K562 (cell line): Measurements from ENCODE around the gene FAM219A. TPM values are rescaled to one million over a fixed set of nuclear protein-coding genes. Genes with fewer than 3 reads are reported as not detected.

ENCODE experiments used
- ATAC-seq: fragments of 200-7000 bp; cut with Tn5 transposase; 3 replicates; pipeline ENCODE4 v1.9.1; 2020; ENCODE audit warnings: moderate library complexity
- BruUV-seq: library from RNA; stranded (reverse); fragments of 400-500 nt; replicated peaks from 2 replicates; lab custom pipeline; 2021; lab: Mats Ljungman, UMichigan
- CTCF ChIA-PET: fragments of 300-600 bp; formaldehyde crosslinking; extraction: SDS; loops from one replicate; lab custom pipeline; 2021; ENCODE audit warnings: low intra/inter-chr PET ratio; lab: Yijun Ruan, JAX
- POLR2A ChIA-PET: fragments of 300-600, 350-650 bp; sonication (Branson Sonifier 250); formaldehyde crosslinking; extraction: SDS; loops from one replicate; lab custom pipeline; 2021; ENCODE audit warnings: antibody characterized with exemption, inconsistent platforms; lab: Yijun Ruan, JAX
- DNase-seq, 4 experiments: peaks; one replicate each; pipeline versions ENCODE4 v3.0.0 to v3.0.0-alpha.2; 2011 to 2018; ENCODE audit warnings: low spot score in 3 of 4, mixed read lengths in 3 of 4; ENCODE audit errors: extremely low read depth in 1 of 4
- FAIRE-seq: peaks from 2 replicates; lab custom pipeline; 2011; peaks lifted over from hg19 to GRCh38; lab: Jason Lieb, UNC
- H2AFZ ChIP-seq: 2 replicates; pipeline ENCODE4 v1.6.0; 2011; ENCODE audit warnings: low read depth, low read length, control low read depth, inconsistent platforms
- H3K27ac ChIP-seq: fragments of 200-600 bp; 3 replicates; pipeline ENCODE4 v1.8.0; 2011; ENCODE audit warnings: low read depth, mild to moderate bottlenecking, control low read depth, inconsistent platforms, low read length, moderate library complexity, mixed read lengths; ENCODE audit errors: extremely low read depth
- H3K27me3 ChIP-seq, 2 experiments: fragments of 300-600 bp in 1 of 2; 2 replicates in 1 of 2; 3 replicates in 1 of 2; pipeline versions ENCODE4 v1.6.0 to v1.8.0; 2011; ENCODE audit warnings: inconsistent platforms in 2 of 2, low read length in 2 of 2, mild to moderate bottlenecking in 1 of 2, mixed read lengths in 1 of 2, moderate library complexity in 1 of 2; ENCODE audit not compliant: control insufficient read depth in 2 of 2, insufficient read depth in 2 of 2
- H3K36me3 ChIP-seq: fragments of 300-600 bp; 3 replicates; pipeline ENCODE4 v1.8.0; 2011; ENCODE audit warnings: mild to moderate bottlenecking, low read length, inconsistent platforms; ENCODE audit not compliant: control insufficient read depth, insufficient read depth
- H3K4me1 ChIP-seq, 2 experiments: fragments of 200-600 bp in 1 of 2; replicated peaks in 1 of 2; 2 replicates in 1 of 2; 3 replicates in 1 of 2; pipeline versions ENCODE4 v1.5.1 to v1.8.0; 2011; ENCODE audit warnings: inconsistent platforms in 2 of 2, low read length in 2 of 2, mild to moderate bottlenecking in 1 of 2, mixed read lengths in 1 of 2, moderate library complexity in 1 of 2; ENCODE audit not compliant: control insufficient read depth in 2 of 2, insufficient read depth in 2 of 2
- H3K4me2 ChIP-seq: 2 replicates; pipeline ENCODE4 v1.6.1; 2011; ENCODE audit warnings: low read length, control low read depth, inconsistent platforms, mixed read lengths; ENCODE audit not compliant: insufficient read depth
- H3K4me3 ChIP-seq: fragments of 200-600 bp; sonication (generic), shearing (Covaris generic); 2 replicates; pipeline ENCODE4 v1.5.1; 2016; ENCODE audit warnings: control low read depth, inconsistent platforms
- H3K79me2 ChIP-seq: fragments of 200-600 bp; 3 replicates; pipeline ENCODE4 v1.8.0; 2011; ENCODE audit warnings: low read length, inconsistent platforms; ENCODE audit not compliant: control insufficient read depth, insufficient read depth
- H3K9ac ChIP-seq, 2 experiments: 2 replicates each; pipeline versions ENCODE4 v1.6.0 to v1.6.1; 2011; ENCODE audit warnings: low read depth in 2 of 2, low read length in 2 of 2, control low read depth in 1 of 2, inconsistent platforms in 1 of 2, mild to moderate bottlenecking in 1 of 2, mixed read lengths in 1 of 2; ENCODE audit not compliant: insufficient read depth in 1 of 2
- H3K9me1 ChIP-seq: one replicate; pipeline ENCODE4 v1.6.0; 2011; ENCODE audit warnings: inconsistent platforms, mild to moderate bottlenecking, low read length, moderate library complexity; ENCODE audit not compliant: control insufficient read depth, insufficient read depth
- H3K9me3 ChIP-seq: replicated peaks from 2 replicates; pipeline ENCODE4 v1.5.1; 2011; ENCODE audit warnings: low read depth, low read length, inconsistent platforms; ENCODE audit not compliant: control insufficient read depth, insufficient read depth
- H4K20me1 ChIP-seq: replicated peaks from 2 replicates; pipeline ENCODE4 v1.6.1; 2011; ENCODE audit warnings: low read length, inconsistent platforms, mixed read lengths; ENCODE audit not compliant: control insufficient read depth, insufficient read depth
- CHAMP1 ChIP-seq: fragments of 450-650 bp; IDR thresholded peaks from 2 replicates; pipeline ENCODE4 v1.6.1; 2016; ENCODE audit warnings: mild to moderate bottlenecking
- ELK3 ChIP-seq: fragments of 450-650 bp; formaldehyde crosslinking; IDR thresholded peaks from 2 replicates; pipeline ENCODE4 v1.4.0; 2020; ENCODE audit warnings: mild to moderate bottlenecking
- HMGXB4 ChIP-seq: sonication (generic); formaldehyde crosslinking; IDR thresholded peaks from 2 replicates; pipeline ENCODE4 v1.8.1; 2023; ENCODE audit warnings: mild to moderate bottlenecking, missing genetic modification reagents
- HNRNPUL1 ChIP-seq: fragments of 200-400 bp; formaldehyde crosslinking; IDR thresholded peaks from 2 replicates; pipeline ENCODE4 v1.6.1; 2017; ENCODE audit warnings: low read length
- NCOA1 ChIP-seq: fragments of 450-650 bp; IDR thresholded peaks from 2 replicates; pipeline ENCODE4 v1.6.1; 2016; ENCODE audit warnings: low read depth
- POLR3G ChIP-seq: IDR thresholded peaks from 2 replicates; pipeline ENCODE4 v1.6.1; 2011; ENCODE audit not compliant: insufficient read length, insufficient replicate concordance; ENCODE audit errors: extremely low read depth
- SAP30 ChIP-seq: fragments of 200-600 bp; sonication (generic); IDR thresholded peaks from 2 replicates; pipeline ENCODE4 v1.6.1; 2012; ENCODE audit warnings: borderline replicate concordance, low read depth, mild to moderate bottlenecking, moderate library complexity, low read length, control low read depth, inconsistent platforms; ENCODE audit not compliant: insufficient read depth, poor library complexity, severe bottlenecking
- TCF3 ChIP-seq: sonication (generic); formaldehyde crosslinking; IDR thresholded peaks from 2 replicates; pipeline ENCODE4 v1.4.0; 2020; ENCODE audit warnings: mild to moderate bottlenecking, missing genetic modification reagents
- TFAP4 ChIP-seq: sonication (generic); formaldehyde crosslinking; IDR thresholded peaks from 2 replicates; pipeline ENCODE4 v1.8.0; 2022; ENCODE audit warnings: missing genetic modification reagents, mild to moderate bottlenecking, moderate library complexity, borderline replicate concordance
- ZNF717 ChIP-seq: fragments of 250-450 bp; sonication (Bioruptor Pico); IDR thresholded peaks from 2 replicates; pipeline ENCODE4 v1.5.0; 2021
- WGBS: fragments of 100-300 bp; shearing (Covaris generic); methylation state at CpG from one replicate; pipeline ENCODE4 v1.1.6; 2016; ENCODE audit warnings: low coverage, mixed read lengths; ENCODE audit not compliant: insufficient coverage; ENCODE audit errors: missing lambda C conversion rate; 5-methylcytosine and 5-hydroxymethylcytosine counted together
- in situ Hi-C: fragments of 300-500 bp; cut with MboI; formaldehyde crosslinking; loops from 4 replicates; pipeline ENCODE4 v1.15.0; 2018; ENCODE audit warnings: inconsistent platforms, mixed read lengths
- intact Hi-C: fragments of 100-400 bp; cut with micrococcal nuclease; formaldehyde crosslinking; loops from 2 replicates; pipeline ENCODE4 v1.14.2; 2022
- polyA plus RNA-seq, 8 experiments: library from polyadenylated mRNA; depleted of rRNA in 4 of 8; stranded (reverse) in 5 of 8; unstranded in 3 of 8; fragments of >200 nt; fragmentation: Nextera tagmentation in 2 of 8; fragmentation: Illumina TruSeq in 1 of 8; extraction: Ambion mirVana in 2 of 8; extraction: Trizol in 1 of 8; gene quantifications; 2 replicates each; pipeline versions ENCODE4 v1.2.1 to v1.2.3, GENCODE V29; 2011 to 2014; ENCODE audit warnings: inconsistent platforms in 1 of 8, missing spikeins in 1 of 8
- total RNA-seq, 7 experiments: library from RNA; depleted of rRNA in 6 of 7; stranded (reverse); fragments of >200 nt in 6 of 7; fragmentation: Illumina TruSeq in 2 of 7; extraction: Trizol in 2 of 7; gene quantifications; 2 replicates each; pipeline versions ENCODE4 v1.2.1 to v1.2.3, GENCODE V29; 2011 to 2021; ENCODE audit warnings: low replicate concordance in 1 of 7

Gene FAM219A
- total and polyA plus RNA-seq, 9 of the 15 experiments (the other 6 are each of a cell fraction or from before 2014, with no cell fraction given) = 0.63 to 8.6 (median 2.9) TPM

GRCh38 chr9:34502891-34503290, 44.5 kb upstream of the FAM219A start:
- in situ Hi-C loops (no loop called here), intact Hi-C loops (loop anchor here (5.0 kb wide), 1 partner anchor 89 kb away; no protein-coding TSS in a partner anchor)
- H3K4me2 ChIP-seq = no peak overlapping the region
- BruUV-seq = no TSS peak
- DNase-seq (no peak), ATAC-seq (no peak), FAIRE-seq (no peak)
- no peaks in the 10 kb centered on the region for H3K36me3 ChIP-seq
- H3K4me3 ChIP-seq = no peak overlapping the region
- H3K9ac ChIP-seq = no peak overlapping the region
- POLR2A ChIA-PET = interaction anchor here (0.6 to 1.0 kb wide), 3 partner anchors 13 to 96 kb away, joined by 3 to 4 read pairs (median 3); no protein-coding TSS in a partner anchor
- H4K20me1 ChIP-seq = no peaks in the 10 kb centered on the region
- H3K79me2 ChIP-seq = no peaks in the 10 kb centered on the region
- no peaks in the 10 kb centered on the region for H3K4me1 ChIP-seq
- H3K27ac ChIP-seq = no peak overlapping the region
- peaks cover 0 to 4% of the 10 kb centered on the region in 2 experiments; a peak in 1 of 5 replicates for H3K27me3 ChIP-seq
- H3K9me3 ChIP-seq = no peaks in the 10 kb centered on the region
- WGBS = 0% methylated on average over 6 of the region's 6 CpGs
- CTCF ChIA-PET = no interaction called here
- no peaks in the 10 kb centered on the region for H3K9me1 ChIP-seq
- no peak overlapping the region for H2AFZ ChIP-seq
- no peak for TF ChIP-seq NCOA1
- TF ChIP-seq TCF3 (CRISPR knock-in tag) = no peak
- no peak for TF ChIP-seq HMGXB4 (CRISPR knock-in tag)
- no peak for TF ChIP-seq TFAP4 (CRISPR knock-in tag)
- no peak for TF ChIP-seq SAP30
- TF ChIP-seq HNRNPUL1 = no peak
- TF ChIP-seq CHAMP1 = no peak
- TF ChIP-seq ELK3 = no peak
- no peak for TF ChIP-seq POLR3G
- no peak for TF ChIP-seq ZNF717
